K562 (cell line): ENCODE data around the gene ZAP70. TPM values are rescaled to one million over a fixed set of nuclear protein-coding genes. Genes with fewer than 3 reads are reported as not detected.

Experiments used
- ATAC-seq: fragments of 200-7000 bp; cut with Tn5 transposase; 3 replicates; pipeline ENCODE4 v1.9.1; 2020; ENCODE audit warnings: moderate library complexity
- BruUV-seq: library from RNA; stranded (reverse); fragments of 400-500 nt; replicated peaks from 2 replicates; lab custom pipeline; 2021; lab: Mats Ljungman, UMichigan
- CTCF ChIA-PET: fragments of 300-600 bp; formaldehyde crosslinking; extraction: SDS; loops from one replicate; lab custom pipeline; 2021; ENCODE audit warnings: low intra/inter-chr PET ratio; lab: Yijun Ruan, JAX
- POLR2A ChIA-PET: fragments of 300-600, 350-650 bp; sonication (Branson Sonifier 250); formaldehyde crosslinking; extraction: SDS; loops from one replicate; lab custom pipeline; 2021; ENCODE audit warnings: antibody characterized with exemption, inconsistent platforms; lab: Yijun Ruan, JAX
- DNase-seq, 4 experiments: peaks; one replicate each; pipeline versions ENCODE4 v3.0.0 to v3.0.0-alpha.2; 2011 to 2018; ENCODE audit warnings: low spot score in 3 of 4, mixed read lengths in 3 of 4; ENCODE audit errors: extremely low read depth in 1 of 4
- FAIRE-seq: peaks from 2 replicates; lab custom pipeline; 2011; peaks lifted over from hg19 to GRCh38; lab: Jason Lieb, UNC
- H2AFZ ChIP-seq: 2 replicates; pipeline ENCODE4 v1.6.0; 2011; ENCODE audit warnings: low read depth, low read length, control low read depth, inconsistent platforms
- H3K27ac ChIP-seq: fragments of 200-600 bp; 3 replicates; pipeline ENCODE4 v1.8.0; 2011; ENCODE audit warnings: low read depth, mild to moderate bottlenecking, control low read depth, inconsistent platforms, low read length, moderate library complexity, mixed read lengths; ENCODE audit errors: extremely low read depth
- H3K27me3 ChIP-seq, 2 experiments: fragments of 300-600 bp in 1 of 2; 2 replicates in 1 of 2; 3 replicates in 1 of 2; pipeline versions ENCODE4 v1.6.0 to v1.8.0; 2011; ENCODE audit warnings: inconsistent platforms in 2 of 2, low read length in 2 of 2, mild to moderate bottlenecking in 1 of 2, mixed read lengths in 1 of 2, moderate library complexity in 1 of 2; ENCODE audit not compliant: control insufficient read depth in 2 of 2, insufficient read depth in 2 of 2
- H3K36me3 ChIP-seq: fragments of 300-600 bp; 3 replicates; pipeline ENCODE4 v1.8.0; 2011; ENCODE audit warnings: mild to moderate bottlenecking, low read length, inconsistent platforms; ENCODE audit not compliant: control insufficient read depth, insufficient read depth
- H3K4me1 ChIP-seq, 2 experiments: fragments of 200-600 bp in 1 of 2; replicated peaks in 1 of 2; 2 replicates in 1 of 2; 3 replicates in 1 of 2; pipeline versions ENCODE4 v1.5.1 to v1.8.0; 2011; ENCODE audit warnings: inconsistent platforms in 2 of 2, low read length in 2 of 2, mild to moderate bottlenecking in 1 of 2, mixed read lengths in 1 of 2, moderate library complexity in 1 of 2; ENCODE audit not compliant: control insufficient read depth in 2 of 2, insufficient read depth in 2 of 2
- H3K4me2 ChIP-seq: 2 replicates; pipeline ENCODE4 v1.6.1; 2011; ENCODE audit warnings: low read length, control low read depth, inconsistent platforms, mixed read lengths; ENCODE audit not compliant: insufficient read depth
- H3K4me3 ChIP-seq: fragments of 200-600 bp; sonication (generic), shearing (Covaris generic); 2 replicates; pipeline ENCODE4 v1.5.1; 2016; ENCODE audit warnings: control low read depth, inconsistent platforms
- H3K79me2 ChIP-seq: fragments of 200-600 bp; 3 replicates; pipeline ENCODE4 v1.8.0; 2011; ENCODE audit warnings: low read length, inconsistent platforms; ENCODE audit not compliant: control insufficient read depth, insufficient read depth
- H3K9ac ChIP-seq, 2 experiments: 2 replicates each; pipeline versions ENCODE4 v1.6.0 to v1.6.1; 2011; ENCODE audit warnings: low read depth in 2 of 2, low read length in 2 of 2, control low read depth in 1 of 2, inconsistent platforms in 1 of 2, mild to moderate bottlenecking in 1 of 2, mixed read lengths in 1 of 2; ENCODE audit not compliant: insufficient read depth in 1 of 2
- H3K9me1 ChIP-seq: one replicate; pipeline ENCODE4 v1.6.0; 2011; ENCODE audit warnings: inconsistent platforms, mild to moderate bottlenecking, low read length, moderate library complexity; ENCODE audit not compliant: control insufficient read depth, insufficient read depth
- H3K9me3 ChIP-seq: replicated peaks from 2 replicates; pipeline ENCODE4 v1.5.1; 2011; ENCODE audit warnings: low read depth, low read length, inconsistent platforms; ENCODE audit not compliant: control insufficient read depth, insufficient read depth
- H4K20me1 ChIP-seq: replicated peaks from 2 replicates; pipeline ENCODE4 v1.6.1; 2011; ENCODE audit warnings: low read length, inconsistent platforms, mixed read lengths; ENCODE audit not compliant: control insufficient read depth, insufficient read depth
- ARID3B ChIP-seq: fragments of 250-450 bp; sonication (Bioruptor Pico); IDR thresholded peaks from 2 replicates; pipeline ENCODE4 v1.4.0; 2020; ENCODE audit warnings: borderline replicate concordance
- BHLHE40 ChIP-seq: IDR thresholded peaks from 2 replicates; pipeline ENCODE4 v1.6.1; 2011; ENCODE audit warnings: low read length, improper control_type of control experiment
- CHD1 ChIP-seq: fragments of 200-600 bp; sonication (generic); IDR thresholded peaks from one replicate; pipeline ENCODE4 v1.6.1; 2012; ENCODE audit warnings: mild to moderate bottlenecking, moderate library complexity, low read length, inconsistent platforms
- DIDO1 ChIP-seq: fragments of 450-650 bp; IDR thresholded peaks from 2 replicates; pipeline ENCODE4 v1.6.1; 2016; ENCODE audit warnings: low read depth, missing biosample characterization, missing genetic modification characterization
- ELF4 ChIP-seq: fragments of 450-650 bp; formaldehyde crosslinking; IDR thresholded peaks from 2 replicates; pipeline ENCODE4 v1.4.0; 2022; ENCODE audit warnings: missing genetic modification characterization
- ESRRA ChIP-seq: fragments of 450-650 bp; IDR thresholded peaks from 2 replicates; pipeline ENCODE4 v1.6.1; 2014; ENCODE audit warnings: low read depth, mild to moderate bottlenecking, moderate library complexity, borderline replicate concordance
- ETS1 ChIP-seq: conservative IDR thresholded peaks from 2 replicates; pipeline ENCODE4 v1.6.1; 2011; ENCODE audit warnings: low read depth, mild to moderate bottlenecking, low read length; ENCODE audit not compliant: control insufficient read depth
- HLTF ChIP-seq: fragments of 450-650 bp; IDR thresholded peaks from 2 replicates; pipeline ENCODE4 v1.6.1; 2016
- HMGN3 ChIP-seq: IDR thresholded peaks from 2 replicates; pipeline ENCODE4 v1.6.1; 2011; ENCODE audit warnings: borderline replicate concordance, low read depth, mild to moderate bottlenecking, mixed read lengths, low read length; ENCODE audit not compliant: insufficient read length; ENCODE audit errors: extremely low read depth
- NR2C2 ChIP-seq, 2 experiments: fragments of 200-800 bp in 1 of 2; sonication (Bioruptor generic) in 1 of 2; sonication (generic) in 1 of 2; formaldehyde crosslinking in 1 of 2; IDR thresholded peaks; 2 replicates each; pipeline versions ENCODE4 v1.6.1 to v1.8.0; 2016 to 2022; ENCODE audit warnings: mild to moderate bottlenecking in 1 of 2, missing compliant biosample characterization in 1 of 2, missing genetic modification characterization in 1 of 2, missing genetic modification reagents in 1 of 2
- SIX5 ChIP-seq, 2 experiments: IDR thresholded peaks; 2 replicates each; pipeline ENCODE4 v1.6.1; 2011; ENCODE audit warnings: low read length in 2 of 2, borderline replicate concordance in 1 of 2, low read depth in 1 of 2, mild to moderate bottlenecking in 1 of 2, moderate library complexity in 1 of 2; ENCODE audit not compliant: insufficient read depth in 1 of 2
- SREBF1 ChIP-seq: fragments of 150-350 bp; IDR thresholded peaks from 2 replicates; pipeline ENCODE4 v1.6.1; 2014; ENCODE audit warnings: antibody characterized with exemption, low read depth, low read length, borderline replicate concordance
- XRCC3 ChIP-seq: fragments of 450-650 bp; IDR thresholded peaks from 2 replicates; pipeline ENCODE4 v1.6.1; 2017; ENCODE audit warnings: mild to moderate bottlenecking, moderate library complexity
- ZNF140 ChIP-seq: fragments of 250-450 bp; sonication (Bioruptor Pico); IDR thresholded peaks from 2 replicates; pipeline ENCODE4 v1.8.0; 2021; ENCODE audit warnings: moderate library complexity, mild to moderate bottlenecking, inconsistent platforms
- ZNF224 ChIP-seq: sonication (generic); formaldehyde crosslinking; IDR thresholded peaks from 2 replicates; pipeline ENCODE4 v1.8.0; 2022; ENCODE audit warnings: mild to moderate bottlenecking, missing genetic modification reagents
- ZNF592 ChIP-seq: fragments of 450-650 bp; IDR thresholded peaks from 2 replicates; pipeline ENCODE4 v1.6.1; 2017; ENCODE audit warnings: antibody characterized with exemption, mild to moderate bottlenecking
- WGBS: fragments of 100-300 bp; shearing (Covaris generic); methylation state at CpG from one replicate; pipeline ENCODE4 v1.1.6; 2016; ENCODE audit warnings: low coverage, mixed read lengths; ENCODE audit not compliant: insufficient coverage; ENCODE audit errors: missing lambda C conversion rate; 5-methylcytosine and 5-hydroxymethylcytosine counted together
- in situ Hi-C: fragments of 300-500 bp; cut with MboI; formaldehyde crosslinking; loops from 4 replicates; pipeline ENCODE4 v1.15.0; 2018; ENCODE audit warnings: inconsistent platforms, mixed read lengths
- intact Hi-C: fragments of 100-400 bp; cut with micrococcal nuclease; formaldehyde crosslinking; loops from 2 replicates; pipeline ENCODE4 v1.14.2; 2022
- polyA plus RNA-seq, 8 experiments: library from polyadenylated mRNA; depleted of rRNA in 4 of 8; stranded (reverse) in 5 of 8; unstranded in 3 of 8; fragments of >200 nt; fragmentation: Nextera tagmentation in 2 of 8; fragmentation: Illumina TruSeq in 1 of 8; extraction: Ambion mirVana in 2 of 8; extraction: Trizol in 1 of 8; gene quantifications; 2 replicates each; pipeline versions ENCODE4 v1.2.1 to v1.2.3, GENCODE V29; 2011 to 2014; ENCODE audit warnings: inconsistent platforms in 1 of 8, missing spikeins in 1 of 8
- total RNA-seq, 7 experiments: library from RNA; depleted of rRNA in 6 of 7; stranded (reverse); fragments of >200 nt in 6 of 7; fragmentation: Illumina TruSeq in 2 of 7; extraction: Trizol in 2 of 7; gene quantifications; 2 replicates each; pipeline versions ENCODE4 v1.2.1 to v1.2.3, GENCODE V29; 2011 to 2021; ENCODE audit warnings: low replicate concordance in 1 of 7

The ZAP70 gene
- total and polyA plus RNA-seq, 9 of the 15 experiments (the other 6 are each of a cell fraction or from before 2014, with no cell fraction given), result 0.06 to 0.80 (median 0.21) TPM; not detected in 1

- in situ Hi-C loops, result no loop called here
- 71% methylated on average over 2 of the region's 2 CpGs for WGBS
- intact Hi-C loops, result no loop called here
- Histone ChIP-seq H3K9me3 (no peaks in the 10 kb centered on the region), H3K27me3 (no peaks in the 10 kb centered on the region), H3K79me2 (no peaks in the 10 kb centered on the region), H2AFZ (no peak overlapping the region), H3K36me3 (no peaks in the 10 kb centered on the region)
- DNase-seq, result no peak
- no peak for TF ChIP-seq BHLHE40
- TF ChIP-seq ETS1, result no peak
- no peak for TF ChIP-seq ARID3B (CRISPR knock-in tag)
- TF ChIP-seq HMGN3, result no peak
- TF ChIP-seq ZNF224, result no peak
- no peak for TF ChIP-seq ESRRA
- TF ChIP-seq DIDO1, result no peak
- no peak for TF ChIP-seq ZNF592
- TF ChIP-seq NR2C2 (CRISPR knock-in tag; IDR thresholded peaks at IDR 0.05), result no peak
- TF ChIP-seq NR2C2 (tag; IDR thresholded peaks at IDR 0.05), result no peak
- TF ChIP-seq HLTF, result no peak
- TF ChIP-seq ELF4 (CRISPR knock-in tag), result no peak
- TF ChIP-seq SIX5 (IDR thresholded peaks at IDR 0.05; ENCODE audit: borderline replicate concordance in 1 of 2, insufficient read depth in 1 of 2, low read depth in 1 of 2, low read length in 2 of 2), result no peak
- TF ChIP-seq ZNF140, result no peak
- TF ChIP-seq SREBF1, result no peak
- TF ChIP-seq CHD1, result no peak
- no peak for TF ChIP-seq XRCC3
- TF ChIP-seq, all 486 proteins: peak for 0
- FAIRE-seq (no peak), ATAC-seq (no peak)
- no peak overlapping the region for H3K27ac ChIP-seq
- no peaks in the 10 kb centered on the region for H4K20me1 ChIP-seq
- no peak overlapping the region for H3K4me2 ChIP-seq
- peaks cover 11 to 26% of the 10 kb centered on the region in 2 experiments for H3K4me1 ChIP-seq
- no peaks in the 10 kb centered on the region for H3K9me1 ChIP-seq
- no peak overlapping the region for H3K9ac ChIP-seq
- no TSS peak for BruUV-seq
- ChIA-PET CTCF (no interaction called here), POLR2A (interaction anchor here (0.6 to 3.4 kb wide), 3 partner anchors 12 to 28 kb away, joined by 3 to 15 read pairs (median 5); partner anchors contain the start of gene ACTR1B)
- no peak overlapping the region for H3K4me3 ChIP-seq
Measured at GRCh38 chr2:97677480-97677879, 35.9 kb upstream of the ZAP70 start.
